ENCODE results near the gene GLRX3.
"Not testable (repeated sequence)": the region's sequence is repeated elsewhere in the genome, so short reads cannot be mapped to it uniquely, and the experiment has no call there.

Gene GLRX3

GRCh38 chr10:130194194-130194990 is 58.2 kb downstream of the GLRX3 start:
- H3K27ac ChIP-seq (ENCODE audit: low read depth in 2 of 2, low read length in 2 of 2) = no peak overlapping the region
- no peaks in the 10 kb centered on the region for H3K36me3 ChIP-seq (ENCODE audit: control insufficient read depth in 2 of 2, insufficient read depth in 2 of 2, low read length in 2 of 2)
- no peaks in the 10 kb centered on the region for H3K9me3 ChIP-seq (ENCODE audit: control insufficient read depth in 2 of 2, low read length in 2 of 2)
- no peak overlapping the region for H3K9ac ChIP-seq (ENCODE audit: low read depth in 1 of 2, low read length in 2 of 2)
- H3K4me3 ChIP-seq (ENCODE audit: low read length in 2 of 2) = no peak overlapping the region
- no peaks in the 10 kb centered on the region for H3K27me3 ChIP-seq (ENCODE audit: control insufficient read depth in 2 of 2, insufficient read depth in 2 of 2, low read length in 2 of 2)
- H3K4me1 ChIP-seq (ENCODE audit: control insufficient read depth in 2 of 2, insufficient read depth in 2 of 2, low read length in 2 of 2) = peaks cover 0 to 4% of the 10 kb centered on the region in 2 donors

DNA sequence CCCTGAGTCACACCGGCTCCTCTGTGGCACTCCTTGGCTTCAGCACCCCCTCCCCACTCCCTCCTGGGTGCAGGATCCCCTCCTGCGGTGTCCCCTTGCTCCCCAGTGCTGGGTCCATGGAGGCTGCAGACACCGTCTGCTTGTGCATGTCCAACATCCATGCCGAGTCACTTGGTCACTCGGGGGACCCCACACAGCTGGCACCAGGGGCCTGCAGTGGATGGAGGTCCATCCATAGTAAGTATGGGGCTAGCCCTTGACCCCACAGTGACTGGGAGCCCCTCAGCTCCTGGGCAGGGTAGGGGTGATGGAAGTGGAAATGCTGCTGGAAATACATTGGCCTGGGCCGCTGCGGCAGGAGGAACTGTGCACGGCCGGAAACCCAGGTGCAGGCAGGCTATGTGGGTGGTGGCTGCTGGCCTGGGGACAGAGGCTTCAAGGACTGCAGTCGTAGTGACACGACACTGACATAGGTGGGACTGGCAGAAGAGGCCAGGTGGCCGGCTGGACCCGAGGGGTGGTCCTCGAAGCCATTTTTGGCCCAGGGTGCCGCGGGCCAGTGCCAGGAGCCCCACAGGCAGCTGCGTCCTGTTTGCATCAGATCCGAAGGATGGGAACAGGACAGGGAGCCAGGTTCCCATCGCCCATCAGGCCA is 58.9 kb downstream of the GLRX3 start:
- Histone ChIP-seq H3K9me3 (ENCODE audit: control insufficient read depth in 2 of 2, low read length in 2 of 2) (no peaks in the 10 kb centered on the region), H3K36me3 (ENCODE audit: control insufficient read depth in 2 of 2, insufficient read depth in 2 of 2, low read length in 2 of 2) (no peaks in the 10 kb centered on the region), H3K27me3 (ENCODE audit: control insufficient read depth in 2 of 2, insufficient read depth in 2 of 2, low read length in 2 of 2) (no peaks in the 10 kb centered on the region), H3K4me1 (ENCODE audit: control insufficient read depth in 2 of 2, insufficient read depth in 2 of 2, low read length in 2 of 2) (peaks cover 0 to 4% of the 10 kb centered on the region in 2 donors), H3K9ac (ENCODE audit: low read depth in 1 of 2, low read length in 2 of 2) (no peak overlapping the region), H3K27ac (ENCODE audit: low read depth in 2 of 2, low read length in 2 of 2) (no peak overlapping the region), H3K4me3 (ENCODE audit: low read length in 2 of 2) (no peak overlapping the region)

- H3K27me3 ChIP-seq (ENCODE audit: control insufficient read depth in 2 of 2, insufficient read depth in 2 of 2, low read length in 2 of 2) = no peaks in the 10 kb centered on the region
- H3K4me3 ChIP-seq (ENCODE audit: low read length in 2 of 2) = no peak overlapping the region
- H3K9me3 ChIP-seq (ENCODE audit: control insufficient read depth in 2 of 2, low read length in 2 of 2) = no peaks in the 10 kb centered on the region
- no peaks in the 10 kb centered on the region for H3K36me3 ChIP-seq (ENCODE audit: control insufficient read depth in 2 of 2, insufficient read depth in 2 of 2, low read length in 2 of 2)
- no peak overlapping the region for H3K9ac ChIP-seq (ENCODE audit: low read depth in 1 of 2, low read length in 2 of 2)
- no peak overlapping the region for H3K27ac ChIP-seq (ENCODE audit: low read depth in 2 of 2, low read length in 2 of 2)
- peaks cover 0 to 2% of the 10 kb centered on the region in 2 donors for H3K4me1 ChIP-seq (ENCODE audit: control insufficient read depth in 2 of 2, insufficient read depth in 2 of 2, low read length in 2 of 2)
These were observed 59.6 kb downstream of the GLRX3 start for GRCh38 chr10:130195746-130196294.

DNA sequence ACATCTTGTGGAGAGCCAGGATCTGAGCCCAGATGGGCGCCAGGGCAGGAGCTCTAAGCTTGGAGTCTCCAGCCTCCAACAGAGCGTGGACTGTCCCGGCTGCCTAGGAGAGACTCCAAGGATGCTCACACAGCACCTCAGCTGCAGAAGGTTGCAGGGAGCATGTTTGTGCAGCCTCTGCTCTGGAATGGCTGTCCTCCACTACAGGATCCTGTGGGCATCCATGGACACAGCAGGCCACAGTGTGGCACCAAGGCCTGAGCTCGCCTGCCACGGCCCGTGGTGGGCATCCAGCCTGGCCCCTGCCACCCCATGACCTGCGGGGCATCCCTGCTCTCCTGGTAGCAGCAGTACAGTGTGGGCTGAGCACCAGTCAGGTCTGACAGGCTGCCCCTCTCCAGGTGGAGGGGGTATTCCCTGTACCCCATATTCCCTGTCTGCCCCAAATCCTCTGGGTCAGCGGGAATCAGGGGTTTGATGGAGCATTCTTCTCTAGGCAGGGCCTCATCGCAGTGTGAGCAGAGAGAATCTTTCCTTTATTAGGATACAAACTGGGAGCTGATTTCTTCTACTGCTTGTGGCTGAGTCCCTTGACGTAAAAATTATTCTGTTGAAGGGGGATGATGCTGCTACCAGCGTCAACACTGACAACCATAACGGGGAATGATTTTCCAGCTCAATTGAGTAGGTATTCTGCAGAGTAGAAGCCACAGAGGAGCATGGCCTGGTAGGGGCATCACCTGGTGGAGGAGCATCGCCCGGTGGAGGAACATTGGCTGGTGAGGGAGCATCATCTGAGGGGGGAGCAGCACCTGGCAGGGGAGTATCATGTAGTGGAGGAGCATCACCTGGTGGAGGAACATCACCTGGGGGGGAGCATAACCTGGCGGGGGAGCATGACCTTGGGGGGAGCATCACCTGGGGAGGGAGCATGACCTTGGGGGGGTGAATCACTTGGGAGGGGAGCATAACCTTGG is 60.6 kb downstream of the GLRX3 start:
- H3K9me3 ChIP-seq (ENCODE audit: control insufficient read depth in 2 of 2, low read length in 2 of 2) = no peaks in the 10 kb centered on the region
- no peaks in the 10 kb centered on the region for H3K36me3 ChIP-seq (ENCODE audit: control insufficient read depth in 2 of 2, insufficient read depth in 2 of 2, low read length in 2 of 2)
- no peak overlapping the region for H3K4me3 ChIP-seq (ENCODE audit: low read length in 2 of 2)
- no peak overlapping the region for H3K9ac ChIP-seq (ENCODE audit: low read depth in 1 of 2, low read length in 2 of 2)
- no peaks in the 10 kb centered on the region for H3K4me1 ChIP-seq (ENCODE audit: control insufficient read depth in 2 of 2, insufficient read depth in 2 of 2, low read length in 2 of 2)
- H3K27me3 ChIP-seq (ENCODE audit: control insufficient read depth in 2 of 2, insufficient read depth in 2 of 2, low read length in 2 of 2) = no peaks in the 10 kb centered on the region
- H3K27ac ChIP-seq (ENCODE audit: low read depth in 2 of 2, low read length in 2 of 2) = no peak overlapping the region

DNA sequence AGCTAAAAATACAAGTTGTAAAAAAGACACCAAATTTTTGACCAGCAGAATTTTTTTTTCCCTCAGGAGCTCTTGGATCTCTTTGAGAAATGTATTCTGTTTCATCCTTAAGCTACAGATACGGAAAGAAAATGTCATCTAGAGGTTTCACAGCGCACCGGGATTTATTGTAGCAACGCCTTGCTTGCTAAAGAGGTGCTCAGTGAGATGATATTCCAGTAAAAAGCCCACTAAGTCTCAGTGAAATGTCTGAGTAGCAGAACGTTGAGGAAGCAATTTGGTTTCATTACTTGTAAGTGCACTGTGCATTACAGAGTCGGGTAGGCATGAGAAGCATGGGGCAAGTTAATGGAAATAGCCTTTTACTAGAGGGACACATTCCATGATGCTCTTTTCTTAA is 62.5 kb downstream of the GLRX3 start:
- Histone ChIP-seq H3K36me3 (ENCODE audit: control insufficient read depth in 2 of 2, insufficient read depth in 2 of 2, low read length in 2 of 2) (no peaks in the 10 kb centered on the region), H3K4me1 (ENCODE audit: control insufficient read depth in 2 of 2, insufficient read depth in 2 of 2, low read length in 2 of 2) (no peaks in the 10 kb centered on the region), H3K27ac (ENCODE audit: low read depth in 2 of 2, low read length in 2 of 2) (no peak overlapping the region), H3K9ac (ENCODE audit: low read depth in 1 of 2, low read length in 2 of 2) (no peak overlapping the region), H3K9me3 (ENCODE audit: control insufficient read depth in 2 of 2, low read length in 2 of 2) (no peaks in the 10 kb centered on the region), H3K4me3 (ENCODE audit: low read length in 2 of 2) (no peak overlapping the region), H3K27me3 (ENCODE audit: control insufficient read depth in 2 of 2, insufficient read depth in 2 of 2, low read length in 2 of 2) (peaks cover 0 to 2% of the 10 kb centered on the region in 2 donors)

DNA sequence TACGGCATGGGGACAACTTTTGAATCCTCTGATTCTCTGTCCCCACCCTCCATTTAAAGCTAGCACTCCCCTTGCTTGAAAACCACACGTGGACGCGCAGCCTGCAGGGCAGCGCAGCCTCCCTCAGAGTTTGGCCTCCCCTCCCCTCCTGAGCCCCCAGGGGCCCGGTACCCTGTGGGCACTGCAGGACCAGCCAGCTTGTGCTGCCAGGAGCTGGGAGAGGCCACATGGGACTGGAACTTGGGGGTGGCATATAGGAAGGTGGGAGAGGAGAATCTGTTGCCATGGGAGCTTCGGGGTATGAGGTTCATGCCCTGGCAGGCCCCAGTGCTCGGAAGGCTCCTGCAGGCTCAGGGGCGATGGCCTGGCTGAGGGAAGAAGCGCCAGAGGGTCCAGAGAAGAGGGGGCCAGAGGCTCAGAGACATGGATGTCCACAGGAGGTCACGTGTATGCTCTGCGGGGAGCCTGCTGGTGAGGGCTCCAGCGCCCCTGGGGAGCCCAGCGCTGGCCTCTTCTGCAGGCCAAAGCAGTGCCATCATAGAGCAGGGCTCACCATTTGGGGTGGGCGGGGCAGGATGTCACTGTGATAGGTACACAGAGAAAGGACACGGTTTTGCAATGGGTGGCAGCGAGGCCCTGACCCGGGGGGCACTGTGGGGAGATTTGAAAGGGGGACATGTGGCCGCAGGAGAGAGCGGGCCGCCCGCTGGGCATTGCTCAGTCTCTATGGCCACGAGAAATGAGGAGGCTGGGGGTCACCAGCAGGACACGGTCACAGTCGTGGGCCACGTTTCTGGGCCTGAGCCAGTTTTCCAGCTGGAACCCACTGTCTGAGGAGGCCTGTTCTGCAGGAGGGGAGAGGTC is 64.2 kb downstream of the GLRX3 start:
- Histone ChIP-seq H3K9ac (ENCODE audit: low read depth in 1 of 2, low read length in 2 of 2) (no peak overlapping the region), H3K27me3 (ENCODE audit: control insufficient read depth in 2 of 2, insufficient read depth in 2 of 2, low read length in 2 of 2) (peaks cover 0 to 9% of the 10 kb centered on the region in 2 donors), H3K9me3 (ENCODE audit: control insufficient read depth in 2 of 2, low read length in 2 of 2) (no peaks in the 10 kb centered on the region), H3K4me1 (ENCODE audit: control insufficient read depth in 2 of 2, insufficient read depth in 2 of 2, low read length in 2 of 2) (no peaks in the 10 kb centered on the region), H3K36me3 (ENCODE audit: control insufficient read depth in 2 of 2, insufficient read depth in 2 of 2, low read length in 2 of 2) (no peaks in the 10 kb centered on the region), H3K27ac (ENCODE audit: low read depth in 2 of 2, low read length in 2 of 2) (no peak overlapping the region), H3K4me3 (ENCODE audit: low read length in 2 of 2) (no peak overlapping the region)

GRCh38 chr10:130201043-130201380 is 64.8 kb downstream of the GLRX3 start:
- Histone ChIP-seq H3K9ac (ENCODE audit: low read depth in 1 of 2, low read length in 2 of 2) (no peak overlapping the region), H3K27me3 (ENCODE audit: control insufficient read depth in 2 of 2, insufficient read depth in 2 of 2, low read length in 2 of 2) (peaks cover 0 to 9% of the 10 kb centered on the region in 2 donors), H3K36me3 (ENCODE audit: control insufficient read depth in 2 of 2, insufficient read depth in 2 of 2, low read length in 2 of 2) (no peaks in the 10 kb centered on the region), H3K9me3 (ENCODE audit: control insufficient read depth in 2 of 2, low read length in 2 of 2) (no peaks in the 10 kb centered on the region), H3K4me1 (ENCODE audit: control insufficient read depth in 2 of 2, insufficient read depth in 2 of 2, low read length in 2 of 2) (no peaks in the 10 kb centered on the region), H3K4me3 (ENCODE audit: low read length in 2 of 2) (no peak overlapping the region), H3K27ac (ENCODE audit: low read depth in 2 of 2, low read length in 2 of 2) (no peak overlapping the region)

DNA sequence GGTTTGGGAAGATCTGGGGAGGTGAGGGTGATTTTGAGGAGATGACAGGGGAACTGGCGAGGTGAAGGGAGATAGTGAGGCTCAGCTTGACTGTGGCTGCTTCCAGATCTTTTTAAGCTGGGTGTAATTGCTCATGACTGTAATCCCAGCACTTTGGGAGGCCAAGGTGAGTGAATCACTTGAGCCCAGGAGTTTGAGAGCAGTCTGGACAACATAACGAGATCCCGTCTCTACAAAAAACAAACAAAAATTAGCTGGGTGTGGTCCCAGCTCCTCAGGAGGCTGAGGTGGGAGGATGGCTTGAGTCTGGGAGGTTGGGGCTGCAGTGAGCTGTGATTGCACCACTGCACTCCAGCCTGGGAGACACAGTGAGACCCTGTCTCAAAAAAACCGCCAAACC is 66.0 kb downstream of the GLRX3 start:
- H3K4me1 ChIP-seq (ENCODE audit: control insufficient read depth in 2 of 2, insufficient read depth in 2 of 2, low read length in 2 of 2) = not testable (repeated sequence)

DNA sequence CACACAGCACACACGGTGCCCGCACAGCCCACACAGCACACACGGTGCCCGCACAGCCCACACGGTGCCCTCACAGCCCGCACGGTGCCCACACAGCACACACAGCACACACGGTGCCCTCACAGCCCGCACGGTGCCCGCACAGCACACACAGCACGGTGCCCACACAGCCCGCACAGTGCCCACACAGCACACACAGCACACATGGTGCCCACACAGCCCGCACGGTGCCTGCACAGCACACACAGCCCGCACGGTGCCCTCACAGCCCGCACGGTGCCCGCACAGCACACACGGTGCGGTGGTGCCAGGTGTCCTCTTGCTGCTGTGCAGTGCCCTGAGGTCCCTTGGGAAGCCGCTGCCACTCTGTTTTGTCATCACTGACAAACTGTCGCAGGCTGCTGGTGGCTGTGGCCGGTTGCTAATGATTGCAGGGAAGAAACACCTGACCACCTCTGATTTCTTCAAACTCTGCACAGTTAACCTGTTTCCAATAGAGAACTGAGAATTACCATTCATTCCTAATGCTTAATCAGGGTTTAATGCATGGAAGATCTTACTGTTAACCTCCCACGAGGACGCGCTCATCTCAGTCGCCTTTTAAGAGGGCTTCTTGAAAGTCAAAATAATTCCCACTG is 66.9 kb downstream of the GLRX3 start:
- Histone ChIP-seq H3K27me3 (ENCODE audit: control insufficient read depth in 2 of 2, insufficient read depth in 2 of 2, low read length in 2 of 2) (peaks cover 0 to 9% of the 10 kb centered on the region in 2 donors), H3K4me1 (ENCODE audit: control insufficient read depth in 2 of 2, insufficient read depth in 2 of 2, low read length in 2 of 2) (no peaks in the 10 kb centered on the region), H3K4me3 (ENCODE audit: low read length in 2 of 2) (no peak overlapping the region), H3K9me3 (ENCODE audit: control insufficient read depth in 2 of 2, low read length in 2 of 2) (no peaks in the 10 kb centered on the region), H3K9ac (ENCODE audit: low read depth in 1 of 2, low read length in 2 of 2) (no peak overlapping the region), H3K36me3 (ENCODE audit: control insufficient read depth in 2 of 2, insufficient read depth in 2 of 2, low read length in 2 of 2) (no peaks in the 10 kb centered on the region), H3K27ac (ENCODE audit: low read depth in 2 of 2, low read length in 2 of 2) (no peak overlapping the region)

More for the DNA sequence above, 66.0 kb downstream of the GLRX3 start:
- not testable (repeated sequence) for H3K9ac ChIP-seq (ENCODE audit: low read depth in 1 of 2, low read length in 2 of 2); H3K27me3 ChIP-seq (ENCODE audit: control insufficient read depth in 2 of 2, insufficient read depth in 2 of 2, low read length in 2 of 2); H3K36me3 ChIP-seq (ENCODE audit: control insufficient read depth in 2 of 2, insufficient read depth in 2 of 2, low read length in 2 of 2); H3K9me3 ChIP-seq (ENCODE audit: control insufficient read depth in 2 of 2, low read length in 2 of 2); H3K27ac ChIP-seq (ENCODE audit: low read depth in 2 of 2, low read length in 2 of 2); H3K4me3 ChIP-seq (ENCODE audit: low read length in 2 of 2)

Data from mucosa of rectum (tissue), 2 donors.